Suprapubic skin (tissue), 4 donors: Measurements from ENCODE around the gene SMOC2. TPM values are rescaled to one million over a fixed set of nuclear protein-coding genes. Genes with fewer than 3 reads are reported as not detected.
A peak's percentile ranks its signal among the peaks of the same experiment; 100 is the strongest.

Source experiments
- DNase-seq, 2 donors: peaks; one replicate each; pipeline ENCODE4 v3.0.0-alpha.2; 2019; ENCODE audit warnings: low spot score in 2 of 2
- H3K27ac ChIP-seq: fragments of 200-600 bp; sonication (generic); one replicate; pipeline ENCODE4 v1.5.1; 2019
- H3K27me3 ChIP-seq: fragments of 200-600 bp; sonication (generic); one replicate; pipeline ENCODE4 v1.5.1; 2019
- H3K36me3 ChIP-seq: fragments of 200-600 bp; sonication (generic); one replicate; pipeline ENCODE4 v1.5.1; 2019
- H3K4me1 ChIP-seq: fragments of 200-600 bp; sonication (generic); one replicate; pipeline ENCODE4 v1.5.1; 2019
- H3K4me3 ChIP-seq: fragments of 200-600 bp; sonication (generic); one replicate; pipeline ENCODE4 v1.5.1; 2019; ENCODE audit warnings: mild to moderate bottlenecking
- H3K9me3 ChIP-seq: fragments of 200-600 bp; sonication (generic); one replicate; pipeline ENCODE4 v1.5.1; 2019
- CTCF ChIP-seq, 2 donors: fragments of 200-600 bp in 1 of 2; fragments of 450-650 bp in 1 of 2; sonication (generic) in 1 of 2; IDR thresholded peaks; one replicate each; pipeline ENCODE4 v1.5.1; 2016 to 2019; ENCODE audit warnings: antibody characterized with exemption in 2 of 2, mild to moderate bottlenecking in 1 of 2, moderate library complexity in 1 of 2
- EP300 ChIP-seq: sonication (generic); formaldehyde crosslinking; IDR thresholded peaks from one replicate; pipeline ENCODE4 v1.6.1; 2017; ENCODE audit warnings: antibody characterized with exemption
- POLR2A ChIP-seq, 2 donors: fragments of 450-650 bp; IDR thresholded peaks; one replicate each; pipeline ENCODE4 v1.6.1; 2017; ENCODE audit warnings: antibody characterized with exemption in 2 of 2, mild to moderate bottlenecking in 2 of 2, moderate library complexity in 2 of 2
- POLR2AphosphoS5 ChIP-seq, 3 donors: sonication (generic); formaldehyde crosslinking; IDR thresholded peaks; one replicate each; pipeline ENCODE4 v1.6.1; 2017; ENCODE audit warnings: antibody characterized with exemption in 3 of 3
- WGBS: methylation state at CpG from one replicate; pipeline ENCODE4 v1.1.5; 2018; 5-methylcytosine and 5-hydroxymethylcytosine counted together
- total RNA-seq, 4 donors: library from RNA; depleted of rRNA; stranded (reverse); fragments of >200 nt; gene quantifications; one replicate each; pipeline ENCODE4 v1.1.0, GENCODE V29; 2016

The SMOC2 gene
- total RNA-seq, 4 donors from 2014 or later = 16.2 to 22.9 (median 18.8) TPM

- no peaks in the 10 kb centered on the region for H3K36me3 ChIP-seq
- peaks cover 4% of the 10 kb centered on the region for H3K27me3 ChIP-seq
- TF ChIP-seq POLR2A (IDR thresholded peaks at IDR 0.05) (no peak), EP300 (no peak), CTCF (IDR thresholded peaks at IDR 0.05) (no peak), POLR2AphosphoS5 (IDR thresholded peaks at IDR 0.05) (no peak)
- no peaks in the 10 kb centered on the region for H3K9me3 ChIP-seq
- DNase-seq = peak in 1 of 2 donors; percentile 66
- 92% methylated on average over 17 of the region's 17 CpGs for WGBS
- no peaks in the 10 kb centered on the region for H3K4me1 ChIP-seq
- no peak overlapping the region for H3K4me3 ChIP-seq
- H3K27ac ChIP-seq = no peak overlapping the region
Observed at GRCh38 chr6:168662301-168662936, 221.4 kb downstream of the SMOC2 start.

- Histone ChIP-seq H3K4me1 (no peaks in the 10 kb centered on the region), H3K36me3 (no peaks in the 10 kb centered on the region), H3K27me3 (peaks cover 4% of the 10 kb centered on the region), H3K4me3 (no peak overlapping the region), H3K27ac (no peak overlapping the region), H3K9me3 (no peaks in the 10 kb centered on the region)
- TF ChIP-seq EP300 (no peak), POLR2AphosphoS5 (IDR thresholded peaks at IDR 0.05) (no peak), CTCF (IDR thresholded peaks at IDR 0.05) (no peak), POLR2A (IDR thresholded peaks at IDR 0.05) (no peak)
- 61% methylated on average over 7 of the region's 7 CpGs for WGBS
- no peak for DNase-seq
Observed at GRCh38 chr6:168663041-168663440, 222.1 kb downstream of the SMOC2 start.

- no peaks in the 10 kb centered on the region for H3K36me3 ChIP-seq
- WGBS = 71% methylated on average over 9 of the region's 9 CpGs
- no peak overlapping the region for H3K27ac ChIP-seq
- TF ChIP-seq EP300 (no peak), CTCF (IDR thresholded peaks at IDR 0.05) (no peak), POLR2AphosphoS5 (IDR thresholded peaks at IDR 0.05) (no peak), POLR2A (IDR thresholded peaks at IDR 0.05) (no peak)
- peaks cover 4% of the 10 kb centered on the region for H3K27me3 ChIP-seq
- H3K4me3 ChIP-seq = no peak overlapping the region
- DNase-seq = peak in 1 of 2 donors; percentile 29
- no peaks in the 10 kb centered on the region for H3K9me3 ChIP-seq
- no peaks in the 10 kb centered on the region for H3K4me1 ChIP-seq
Observed at GRCh38 chr6:168664956-168665355, 224.0 kb downstream of the SMOC2 start.

GRCh38 chr6:168666170-168666569, 225.2 kb downstream of the SMOC2 start:
- Histone ChIP-seq H3K4me3 (no peak overlapping the region), H3K4me1 (no peaks in the 10 kb centered on the region), H3K27me3 (peaks cover 4% of the 10 kb centered on the region), H3K36me3 (no peaks in the 10 kb centered on the region), H3K27ac (no peak overlapping the region), H3K9me3 (no peaks in the 10 kb centered on the region)
- WGBS = 57% methylated on average over 3 of the region's 3 CpGs
- TF ChIP-seq EP300 = no peak
- no peak for DNase-seq

- H3K4me3 ChIP-seq = no peak overlapping the region
- no peaks in the 10 kb centered on the region for H3K9me3 ChIP-seq
- H3K27ac ChIP-seq = no peak overlapping the region
- peaks cover 4% of the 10 kb centered on the region for H3K27me3 ChIP-seq
- H3K4me1 ChIP-seq = no peaks in the 10 kb centered on the region
- TF ChIP-seq EP300 (no peak), POLR2A (IDR thresholded peaks at IDR 0.05) (no peak), CTCF (IDR thresholded peaks at IDR 0.05) (no peak)
- DNase-seq = peak in 1 of 2 donors; percentile 57
- 55% methylated on average over 18 of the region's 18 CpGs for WGBS
- no peaks in the 10 kb centered on the region for H3K36me3 ChIP-seq
Observed at GRCh38 chr6:168666699-168667427, 225.9 kb downstream of the SMOC2 start.
